GM12872 (cell line): ENCODE data around the gene RAB31.

Experiments
- TF ChIP-seq, protein P1 (sequence below): IDR thresholded peaks from 3 replicates; pipeline ENCODE4 v1.5.1; 2011; ENCODE audit warnings: low read depth, mild to moderate bottlenecking, low read length, moderate library complexity; ENCODE audit not compliant: insufficient read depth

Gene RAB31

GRCh38 chr18:9775178-9775577, 67.1 kb downstream of the RAB31 start:
- TF ChIP-seq, protein P1, sequence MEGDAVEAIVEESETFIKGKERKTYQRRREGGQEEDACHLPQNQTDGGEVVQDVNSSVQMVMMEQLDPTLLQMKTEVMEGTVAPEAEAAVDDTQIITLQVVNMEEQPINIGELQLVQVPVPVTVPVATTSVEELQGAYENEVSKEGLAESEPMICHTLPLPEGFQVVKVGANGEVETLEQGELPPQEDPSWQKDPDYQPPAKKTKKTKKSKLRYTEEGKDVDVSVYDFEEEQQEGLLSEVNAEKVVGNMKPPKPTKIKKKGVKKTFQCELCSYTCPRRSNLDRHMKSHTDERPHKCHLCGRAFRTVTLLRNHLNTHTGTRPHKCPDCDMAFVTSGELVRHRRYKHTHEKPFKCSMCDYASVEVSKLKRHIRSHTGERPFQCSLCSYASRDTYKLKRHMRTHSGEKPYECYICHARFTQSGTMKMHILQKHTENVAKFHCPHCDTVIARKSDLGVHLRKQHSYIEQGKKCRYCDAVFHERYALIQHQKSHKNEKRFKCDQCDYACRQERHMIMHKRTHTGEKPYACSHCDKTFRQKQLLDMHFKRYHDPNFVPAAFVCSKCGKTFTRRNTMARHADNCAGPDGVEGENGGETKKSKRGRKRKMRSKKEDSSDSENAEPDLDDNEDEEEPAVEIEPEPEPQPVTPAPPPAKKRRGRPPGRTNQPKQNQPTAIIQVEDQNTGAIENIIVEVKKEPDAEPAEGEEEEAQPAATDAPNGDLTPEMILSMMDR = no peak

DNA sequence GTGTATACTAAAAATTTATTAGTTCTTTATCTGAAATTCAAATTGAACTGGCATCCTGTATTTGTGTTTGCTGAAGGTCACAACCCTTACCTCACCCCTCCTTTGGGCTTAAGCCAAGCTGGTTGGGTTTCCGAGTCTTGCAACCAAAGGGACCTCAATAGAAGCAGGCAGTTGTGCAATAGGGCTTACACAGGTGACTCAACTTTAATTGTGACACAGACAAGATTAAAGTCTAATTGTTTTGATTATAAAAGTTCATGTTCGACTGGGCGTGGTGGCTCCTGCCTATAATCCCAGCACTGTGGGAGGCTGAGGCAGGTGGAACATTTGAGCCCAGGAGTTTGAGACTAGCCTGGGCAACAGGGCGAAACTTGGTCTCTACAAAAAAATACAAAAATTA, 71.5 kb downstream of the RAB31 start:
- TF ChIP-seq, protein P1 = no peak

DNA sequence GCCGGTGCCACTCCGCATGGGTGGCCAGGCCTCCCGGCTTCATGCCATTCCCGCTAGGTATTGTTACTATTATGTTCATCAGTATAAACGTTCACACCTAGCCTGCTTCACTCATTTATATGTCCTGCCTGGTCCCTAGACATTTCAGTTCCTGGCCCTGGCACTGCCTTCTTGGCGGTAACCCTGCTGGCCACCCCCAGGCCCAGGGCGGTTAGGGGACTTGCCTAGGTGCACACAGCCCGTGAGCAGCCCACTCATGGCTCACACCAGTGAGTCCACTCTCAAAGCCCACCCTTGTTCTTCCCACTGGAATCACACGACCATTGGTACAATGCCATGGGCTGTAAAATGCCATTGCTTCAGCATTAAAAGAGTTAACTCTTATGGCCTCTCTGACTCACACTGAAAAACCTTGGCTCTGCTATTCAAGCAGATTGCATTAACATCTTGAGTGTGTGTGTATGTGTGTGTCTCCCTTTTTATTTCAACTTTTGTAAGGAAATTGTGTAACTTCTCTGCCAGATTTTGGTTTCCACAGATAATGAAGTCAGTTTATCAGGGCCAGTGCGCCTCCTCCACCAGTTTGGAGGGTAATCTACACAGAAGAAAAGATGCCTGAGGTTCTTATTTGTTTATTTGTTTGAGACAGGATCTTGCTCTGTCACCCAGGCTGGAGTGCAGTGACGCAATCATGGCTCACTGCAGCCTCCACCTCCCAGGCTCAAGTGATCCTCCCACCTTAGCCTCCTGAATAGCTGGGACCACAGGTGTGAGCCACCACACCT, 74.2 kb downstream of the RAB31 start:
- TF ChIP-seq, protein P1 = no peak

GRCh38 chr18:9786631-9787030, 78.5 kb downstream of the RAB31 start:
- TF ChIP-seq, protein P1 = no peak

GRCh38 chr18:9787036-9787435, 78.9 kb downstream of the RAB31 start:
- TF ChIP-seq, protein P1 = no peak

- TF ChIP-seq, protein P1 = no peak
These were observed 79.6 kb downstream of the RAB31 start for GRCh38 chr18:9787712-9788111.

DNA sequence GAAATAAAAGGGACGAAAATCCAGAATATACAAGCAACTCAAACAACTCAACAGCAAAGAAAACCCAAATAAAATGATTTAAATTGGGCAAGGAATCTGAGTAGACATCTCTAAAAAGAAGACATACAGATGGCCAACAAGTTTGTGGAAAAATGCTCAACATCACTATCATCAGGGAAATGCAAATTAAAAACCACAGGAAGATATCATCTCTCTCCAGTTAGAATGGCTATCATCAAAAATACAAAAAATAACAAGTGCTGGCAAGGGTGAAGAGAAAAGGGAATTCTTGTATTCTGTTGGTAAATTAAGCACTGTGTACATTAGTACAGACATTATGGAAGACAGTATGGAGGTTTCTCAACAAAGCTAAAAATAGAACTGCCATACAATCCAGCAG, 80.0 kb downstream of the RAB31 start:
- TF ChIP-seq, protein P1 = no peak

GRCh38 chr18:9788860-9789259, 80.8 kb downstream of the RAB31 start:
- TF ChIP-seq, protein P1 = no peak
